HG03439 (cell line): Measurements from ENCODE around the gene SKIC3.

Experiments used
- ATAC-seq: cut with Tn5 transposase; IDR thresholded peaks from one replicate; pipeline ENCODE4 v1.9.1; 2021; ENCODE audit warnings: mild to moderate bottlenecking, moderate library complexity; ENCODE audit not compliant: unreplicated experiment

Gene SKIC3

GRCh38 chr5:95532415-95532814, 22.4 kb downstream of the SKIC3 start:
- ATAC-seq: no peak

- ATAC-seq: no peak
Measured at GRCh38 chr5:95531491-95531890, 23.3 kb downstream of the SKIC3 start.

DNA sequence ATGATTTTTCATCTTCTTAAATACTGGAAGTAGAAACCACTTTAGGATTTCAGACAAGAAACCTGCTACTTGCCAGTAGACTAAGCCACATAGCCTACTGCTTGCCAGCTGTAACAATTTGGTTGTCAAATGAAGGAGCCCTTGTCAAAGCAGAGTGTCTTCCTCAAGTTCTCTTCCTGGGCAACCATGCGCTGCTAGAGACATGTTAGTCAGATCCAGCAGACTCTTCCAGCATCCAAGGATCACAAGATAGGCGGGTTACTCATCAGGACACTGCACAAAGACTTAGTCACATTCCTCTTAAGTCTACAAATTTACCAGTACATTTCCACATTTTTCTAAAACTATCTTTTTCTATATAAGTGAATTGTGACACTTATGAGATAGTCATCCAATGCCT, 24.4 kb downstream of the SKIC3 start:
- no peak for ATAC-seq

DNA sequence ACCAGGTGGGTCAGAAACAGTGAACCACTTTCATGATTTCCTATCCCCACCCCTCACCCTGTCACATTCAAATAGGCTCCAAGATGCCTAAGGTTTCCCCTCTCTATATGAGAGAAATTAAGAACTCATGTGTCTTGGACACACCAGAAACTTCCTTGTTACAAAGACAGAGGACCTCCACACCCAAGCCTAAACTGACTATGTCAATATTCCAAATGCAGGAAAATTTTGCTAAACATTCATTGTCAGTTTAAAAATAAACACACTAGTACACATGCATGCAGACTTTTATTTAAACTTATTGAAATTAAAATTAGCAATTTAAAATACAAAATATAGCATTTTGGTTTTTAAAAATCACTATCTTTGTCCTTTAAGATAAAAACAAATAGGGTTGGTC, 26.2 kb downstream of the SKIC3 start:
- no peak for ATAC-seq

GRCh38 chr5:95526871-95527270, 27.9 kb downstream of the SKIC3 start:
- no peak for ATAC-seq

- no peak for ATAC-seq
Measured at GRCh38 chr5:95524423-95524822, 30.4 kb downstream of the SKIC3 start.

GRCh38 chr5:95520206-95520605, 34.6 kb downstream of the SKIC3 start:
- ATAC-seq: no peak

DNA sequence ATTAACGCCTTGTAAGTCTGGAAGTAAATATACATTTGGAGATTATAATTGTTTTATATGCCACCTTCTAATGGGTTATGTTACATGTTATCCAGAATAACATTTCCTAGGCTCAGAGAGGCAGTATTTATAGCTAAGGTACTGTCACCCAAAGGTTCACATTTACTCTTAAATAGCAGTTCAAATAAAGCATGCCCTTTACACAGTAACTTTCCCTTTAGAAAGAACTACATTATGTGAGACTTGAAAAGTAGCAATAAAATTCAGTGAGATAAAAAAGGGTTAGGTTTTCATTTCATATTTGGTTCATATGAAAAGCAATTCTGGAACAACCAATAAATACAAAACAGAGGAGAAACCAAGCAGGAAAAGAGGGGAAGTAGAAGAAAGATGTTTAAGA, 35.1 kb downstream of the SKIC3 start:
- no peak for ATAC-seq

GRCh38 chr5:95519151-95519550, 35.6 kb downstream of the SKIC3 start:
- ATAC-seq: no peak

GRCh38 chr5:95518417-95518816, 36.4 kb downstream of the SKIC3 start:
- ATAC-seq: no peak

- no peak for ATAC-seq
Measured at GRCh38 chr5:95511606-95512005, 43.2 kb downstream of the SKIC3 start.

DNA sequence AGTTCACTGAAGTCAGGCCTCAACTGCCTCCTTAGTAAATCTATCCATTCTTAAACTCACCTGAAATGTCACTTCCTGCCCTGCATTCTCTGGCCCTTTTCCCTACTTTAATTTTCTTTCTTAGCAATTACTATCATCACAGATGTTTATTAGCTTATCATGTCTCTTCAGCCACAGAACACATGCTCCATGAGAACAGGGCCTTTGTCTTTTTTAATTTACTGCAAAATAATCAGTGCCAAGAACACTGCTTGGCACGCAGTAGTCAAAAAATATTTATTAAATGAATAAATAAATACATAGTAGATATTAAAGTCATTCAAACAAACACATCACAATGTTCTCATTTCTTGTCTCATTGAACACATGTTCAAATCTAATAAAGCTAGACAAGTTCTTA, 46.2 kb downstream of the SKIC3 start:
- no peak for ATAC-seq
